MCF 10A (cell line): ENCODE measurements around the gene VAV3. TPM values are rescaled to one million over a fixed set of nuclear protein-coding genes. Genes with fewer than 3 reads are reported as not detected.

Experiments used
- BruUV-seq: library from RNA; stranded (reverse); fragments of 400-500 nt; replicated peaks from 2 replicates; lab custom pipeline; 2021; lab: Mats Ljungman, UMichigan
- CTCF ChIA-PET: fragments of 300-600 bp; sonication (Branson Sonifier 250); formaldehyde crosslinking; extraction: SDS; loops from one replicate; lab custom pipeline; 2021; ENCODE audit warnings: antibody characterized with exemption, inconsistent platforms; lab: Yijun Ruan, JAX
- POLR2A ChIA-PET: fragments of 300-600, 350-650 bp; sonication (Branson Sonifier 250); formaldehyde crosslinking; extraction: SDS; loops from one replicate; lab custom pipeline; 2020; ENCODE audit warnings: antibody characterized with exemption, inconsistent platforms; lab: Yijun Ruan, JAX
- DNase-seq: peaks from one replicate; pipeline ENCODE4 v3.0.0-alpha.2; 2018; ENCODE audit not compliant: unreplicated experiment
- H3K27ac Mint-ChIP-seq: one replicate; pipeline ENCODE4 v1.8.0; 2022; ENCODE audit warnings: mild to moderate bottlenecking, low read depth, mixed read lengths; ENCODE audit not compliant: unreplicated experiment
- H3K27me3 Mint-ChIP-seq: one replicate; pipeline ENCODE4 v1.8.0; 2022; ENCODE audit warnings: mixed read lengths; ENCODE audit not compliant: insufficient read depth, unreplicated experiment
- H3K36me3 Mint-ChIP-seq: one replicate; pipeline ENCODE4 v1.8.0; 2022; ENCODE audit warnings: mild to moderate bottlenecking, moderate library complexity, mixed read lengths; ENCODE audit not compliant: insufficient read depth, unreplicated experiment
- H3K4me1 Mint-ChIP-seq: one replicate; pipeline ENCODE4 v1.8.0; 2022; ENCODE audit warnings: mixed read lengths; ENCODE audit not compliant: insufficient read depth, unreplicated experiment
- H3K4me3 Mint-ChIP-seq: one replicate; pipeline ENCODE4 v1.8.0; 2022; ENCODE audit warnings: mild to moderate bottlenecking, moderate library complexity, mixed read lengths; ENCODE audit not compliant: unreplicated experiment
- H3K9me3 Mint-ChIP-seq: one replicate; pipeline ENCODE4 v1.8.0; 2022; ENCODE audit warnings: mixed read lengths; ENCODE audit not compliant: unreplicated experiment
- CTCF ChIP-seq: fragments of 200-600 bp; IDR thresholded peaks from one replicate; pipeline ENCODE4 v1.8.0; 2022; ENCODE audit warnings: antibody characterized with exemption, mild to moderate bottlenecking; ENCODE audit not compliant: unreplicated experiment
- intact Hi-C: fragments of 100-400 bp; cut with micrococcal nuclease; formaldehyde crosslinking; loops from 2 replicates; pipeline ENCODE4 v1.14.1; 2022
- total RNA-seq: library from RNA; stranded (reverse); gene quantifications from 2 replicates; pipeline ENCODE4 v1.2.3, GENCODE V29; 2022

VAV3 gene
- total RNA-seq, 1 experiment from 2014 or later: 2.0 TPM

DNA sequence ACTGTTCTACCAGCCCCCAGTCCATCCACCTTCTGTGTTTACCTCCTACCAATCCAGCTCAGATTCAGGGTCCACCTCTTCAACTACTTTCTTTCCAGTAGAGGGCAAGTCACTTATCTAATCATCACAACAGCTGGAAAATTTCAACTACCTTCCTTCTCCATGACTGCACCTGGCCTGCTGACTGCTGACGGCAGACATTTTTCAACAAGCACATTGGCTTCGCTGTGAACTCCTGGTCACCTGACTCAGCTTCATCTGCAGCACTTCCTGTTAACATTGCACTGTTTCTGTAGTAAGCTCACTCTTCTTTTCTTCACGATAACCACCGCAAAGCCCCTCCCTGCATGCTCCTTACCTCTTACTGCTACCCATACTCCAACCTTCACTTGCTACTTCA, 418.4 kb downstream of the VAV3 start:
- POLR2A ChIA-PET: interaction anchor here (0.9 to 2.1 kb wide), 6 partner anchors 8 to 22 kb away, joined by 4 to 9 read pairs (median 6); no protein-coding TSS in a partner anchor
- H3K9me3 Mint-ChIP-seq: no peaks in the 10 kb centered on the region
- no TSS peak for BruUV-seq
- H3K27ac Mint-ChIP-seq: no peak overlapping the region
- intact Hi-C loops: no loop called here
- peaks cover 6% of the 10 kb centered on the region for H3K4me1 Mint-ChIP-seq
- no peaks in the 10 kb centered on the region for H3K27me3 Mint-ChIP-seq
- DNase-seq: no peak
- H3K4me3 Mint-ChIP-seq: no peak overlapping the region
- CTCF ChIA-PET: interaction anchor here (0.5 to 2.9 kb wide), 9 partner anchors 9 to 270 kb away, joined by 3 to 11 read pairs (median 4); no protein-coding TSS in a partner anchor
- no peaks in the 10 kb centered on the region for H3K36me3 Mint-ChIP-seq
- TF ChIP-seq CTCF: no peak

GRCh38 chr1:107545879-107546278, 419.1 kb downstream of the VAV3 start:
- intact Hi-C loops: no loop called here
- Mint-ChIP-seq H3K27me3 (no peaks in the 10 kb centered on the region), H3K4me1 (peaks cover 6% of the 10 kb centered on the region), H3K27ac (no peak overlapping the region), H3K36me3 (no peaks in the 10 kb centered on the region), H3K9me3 (no peaks in the 10 kb centered on the region), H3K4me3 (no peak overlapping the region)
- no peak for TF ChIP-seq CTCF
- ChIA-PET POLR2A (interaction anchor here (0.9 to 1.5 kb wide), 2 partner anchors 16 to 23 kb away, joined by 4 read pairs; no protein-coding TSS in a partner anchor), CTCF (interaction anchor here (0.5 to 2.9 kb wide), 7 partner anchors 8 to 269 kb away, joined by 3 to 11 read pairs (median 7); no protein-coding TSS in a partner anchor)
- no peak for DNase-seq
- no TSS peak for BruUV-seq

DNA sequence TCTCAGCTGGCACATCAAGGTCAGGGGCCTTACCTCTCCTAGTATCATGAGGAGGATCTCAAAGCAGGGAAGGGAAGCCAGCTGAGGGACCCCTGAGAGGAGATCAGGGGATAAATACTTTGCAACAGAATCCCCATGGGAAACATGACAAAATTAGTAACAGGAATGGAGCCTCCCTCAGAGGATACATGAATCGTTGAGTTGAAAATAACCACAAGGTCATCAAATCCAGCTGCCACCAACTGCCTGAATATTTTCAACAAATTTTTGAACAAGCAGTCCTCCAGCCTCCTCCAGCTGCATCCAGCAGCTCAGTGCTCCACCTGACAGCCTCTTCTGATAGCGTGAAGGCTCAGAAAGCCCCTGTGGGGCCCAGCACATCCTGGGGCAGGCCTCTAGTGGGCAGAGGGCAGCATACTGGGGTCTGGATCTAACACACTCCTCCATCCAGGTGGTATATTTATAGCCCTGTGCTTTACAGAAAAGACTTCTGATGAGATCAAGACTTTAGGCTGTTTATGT, 419.9 kb downstream of the VAV3 start:
- no peak overlapping the region for H3K4me3 Mint-ChIP-seq
- intact Hi-C loops: no loop called here
- H3K27me3 Mint-ChIP-seq: no peaks in the 10 kb centered on the region
- H3K36me3 Mint-ChIP-seq: no peaks in the 10 kb centered on the region
- H3K9me3 Mint-ChIP-seq: no peaks in the 10 kb centered on the region
- CTCF ChIA-PET: interaction anchor here (0.5 to 1.5 kb wide), 4 partner anchors 11 to 275 kb away, joined by 3 to 7 read pairs (median 4); no protein-coding TSS in a partner anchor
- H3K4me1 Mint-ChIP-seq: peaks cover 6% of the 10 kb centered on the region
- no peak for DNase-seq
- no peak overlapping the region for H3K27ac Mint-ChIP-seq
- BruUV-seq: no TSS peak
- no peak for TF ChIP-seq CTCF
- POLR2A ChIA-PET: interaction anchor here (1.4 to 1.8 kb wide), 2 partner anchors 9 to 27 kb away, joined by 6 to 7 read pairs; no protein-coding TSS in a partner anchor

- Mint-ChIP-seq H3K36me3 (no peaks in the 10 kb centered on the region), H3K9me3 (no peaks in the 10 kb centered on the region), H3K27ac (no peak overlapping the region), H3K27me3 (no peaks in the 10 kb centered on the region), H3K4me1 (peaks cover 6% of the 10 kb centered on the region), H3K4me3 (no peak overlapping the region)
- ChIA-PET CTCF (interaction anchor here (0.5 to 1.5 kb wide), 5 partner anchors 12 to 274 kb away, joined by 3 to 7 read pairs (median 4); no protein-coding TSS in a partner anchor), POLR2A (interaction anchor here (1.4 to 1.8 kb wide), 2 partner anchors 8 to 28 kb away, joined by 6 to 7 read pairs; no protein-coding TSS in a partner anchor)
- intact Hi-C loops: no loop called here
- no peak for TF ChIP-seq CTCF
- BruUV-seq: no TSS peak
- no peak for DNase-seq
Observed at GRCh38 chr1:107544285-107544684, 420.7 kb downstream of the VAV3 start.
